ENCODE results near the gene SEC11C. TPM values are rescaled to one million over a fixed set of nuclear protein-coding genes. Genes with fewer than 3 reads are reported as not detected.

Gene SEC11C
- total and polyA plus RNA-seq, 12 donors, result 31.5 to 392 (median 58.7) TPM

GRCh38 chr18:59197636-59198035, 58.0 kb downstream of the SEC11C start:
- intact Hi-C loops (cut with DNase I), result no loop called here

GRCh38 chr18:59198215-59198614, 58.5 kb downstream of the SEC11C start:
- TF ChIP-seq POLR2A (IDR thresholded peaks at IDR 0.05), result no peak
- TF ChIP-seq CTCF (IDR thresholded peaks at IDR 0.05), result no peak
- no peaks in the 10 kb centered on the region for H3K36me3 ChIP-seq (replicated peaks in 1 of 2)
- H3K27ac ChIP-seq, result no peak overlapping the region
- 73 to 90% (median 84%) methylated on average over 6 of the region's 6 CpGs for WGBS, 4 donors
- H3K27me3 ChIP-seq, result no peaks in the 10 kb centered on the region
- DNase-seq, result no peak
- H3K4me1 ChIP-seq (replicated peaks in 1 of 2), result no peaks in the 10 kb centered on the region
- H3K4me3 ChIP-seq, result no peak overlapping the region
- intact Hi-C loops (cut with DNase I), result no loop called here
- H3K9me3 ChIP-seq (replicated peaks in 1 of 3), result no peaks in the 10 kb centered on the region

More at GRCh38 chr18:59197636-59198035, 58.0 kb downstream of the SEC11C start:
- no peaks in the 10 kb centered on the region for H3K9me3 ChIP-seq (replicated peaks in 1 of 3)
- WGBS, 4 donors, result 54 to 79% (median 64%) methylated on average over 2 of the region's 2 CpGs
- TF ChIP-seq POLR2A (IDR thresholded peaks at IDR 0.05), result no peak
- no peak for TF ChIP-seq CTCF (IDR thresholded peaks at IDR 0.05)
- no peak for DNase-seq
- H3K27me3 ChIP-seq, result no peaks in the 10 kb centered on the region
- no peak overlapping the region for H3K27ac ChIP-seq
- H3K4me1 ChIP-seq (replicated peaks in 1 of 2), result no peaks in the 10 kb centered on the region
- no peak overlapping the region for H3K4me3 ChIP-seq
- H3K36me3 ChIP-seq (replicated peaks in 1 of 2), result no peaks in the 10 kb centered on the region

- no peaks in the 10 kb centered on the region for H3K27me3 ChIP-seq
- no peak overlapping the region for H3K4me3 ChIP-seq
- no peaks in the 10 kb centered on the region for H3K4me1 ChIP-seq (replicated peaks in 1 of 2)
- H3K9me3 ChIP-seq (replicated peaks in 1 of 3), result no peaks in the 10 kb centered on the region
- 72 to 82% (median 77%) methylated on average over 3 of the region's 3 CpGs for WGBS, 4 donors
- intact Hi-C loops (cut with DNase I), result no loop called here
- H3K36me3 ChIP-seq (replicated peaks in 1 of 2), result no peaks in the 10 kb centered on the region
- TF ChIP-seq CTCF (IDR thresholded peaks at IDR 0.05) (no peak), POLR2A (IDR thresholded peaks at IDR 0.05) (no peak)
- DNase-seq, result no peak
- no peak overlapping the region for H3K27ac ChIP-seq
Measured at GRCh38 chr18:59200787-59201186, 61.1 kb downstream of the SEC11C start.

- intact Hi-C loops (cut with DNase I), result no loop called here
- H3K4me3 ChIP-seq, result no peak overlapping the region
- H3K9me3 ChIP-seq (replicated peaks in 1 of 3), result no peaks in the 10 kb centered on the region
- no peak overlapping the region for H3K27ac ChIP-seq
- no peak for TF ChIP-seq POLR2A (IDR thresholded peaks at IDR 0.05)
- TF ChIP-seq CTCF (IDR thresholded peaks at IDR 0.05), result no peak
- no peaks in the 10 kb centered on the region for H3K4me1 ChIP-seq (replicated peaks in 1 of 2)
- H3K27me3 ChIP-seq, result no peaks in the 10 kb centered on the region
- H3K36me3 ChIP-seq (replicated peaks in 1 of 2), result no peaks in the 10 kb centered on the region
- DNase-seq, result no peak
Measured at GRCh38 chr18:59202258-59202820, 62.7 kb downstream of the SEC11C start.

Measured in adrenal gland (tissue), 12 donors.